ENCODE measurements around the gene BTAF1. TPM values are rescaled to one million over a fixed set of nuclear protein-coding genes. Genes with fewer than 3 reads are reported as not detected.

The BTAF1 gene
- total and polyA plus RNA-seq, 3 experiments from 2014 or later = 8.0 to 51.0 (median 48.5) TPM

GRCh38 chr10:91910467-91910866, 13.1 kb upstream of the BTAF1 start:
- peaks cover 19% of the 10 kb centered on the region for H3K4me1 ChIP-seq (ENCODE audit: insufficient read depth, low read length)
- ChIA-PET CTCF (interaction anchor here (5.3 kb wide), 1 partner anchor 152 kb away, joined by 71 read pairs; no protein-coding TSS in a partner anchor), POLR2A (no interaction called here)
- H3K27ac Mint-ChIP-seq = no peak overlapping the region
- no peaks in the 10 kb centered on the region for H3K9me3 ChIP-seq (ENCODE audit: low read length)
- H3K4me1 Mint-ChIP-seq = peaks cover 15 to 34% (median 32%) of the 10 kb centered on the region in 3 donors
- H3K4me3 ChIP-seq (ENCODE audit: low read length) = no peak overlapping the region
- H3K36me3 ChIP-seq (ENCODE audit: insufficient read depth, low read length) = no peaks in the 10 kb centered on the region
- H3K27me3 ChIP-seq (ENCODE audit: insufficient read depth, low read length, poor library complexity, severe bottlenecking) = peaks cover 3% of the 10 kb centered on the region
- H3K4me3 Mint-ChIP-seq = peak overlapping the region in 1 of 7 donors; percentile 72
- no peaks in the 10 kb centered on the region for H3K9me3 Mint-ChIP-seq
- DNase-seq = no peak
- peaks cover 0 to 14% (median 0%) of the 10 kb centered on the region in 3 donors for H3K36me3 Mint-ChIP-seq
- no peak overlapping the region for H3K27ac ChIP-seq (ENCODE audit: low read depth, low read length)
- peaks cover 0 to 17% of the 10 kb centered on the region in 2 donors for H3K27me3 Mint-ChIP-seq

DNA sequence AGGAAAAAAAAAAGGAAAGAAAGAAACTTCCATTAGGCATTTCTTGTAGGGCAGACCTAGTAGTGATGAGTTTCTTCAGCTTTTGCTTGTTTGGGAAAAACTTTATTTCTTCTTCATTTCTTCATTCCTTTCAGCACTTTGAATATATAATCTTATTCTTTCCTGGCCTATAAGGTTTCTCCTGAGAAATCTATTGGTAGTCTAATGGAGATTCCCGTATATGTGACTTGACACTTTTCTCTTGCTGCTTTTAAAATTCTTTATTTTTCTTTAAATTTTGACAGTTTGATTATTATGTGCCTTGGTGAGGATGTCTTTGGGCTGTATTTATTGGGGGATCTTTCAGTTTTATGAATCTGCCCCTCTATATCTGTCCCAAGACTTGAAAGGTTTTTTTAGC, 3.9 kb upstream of the BTAF1 start:
- ChIA-PET POLR2A (interaction anchor here (0.6 kb wide), 2 partner anchors 12 to 77 kb away, joined by 3 to 4 read pairs; no protein-coding TSS in a partner anchor), CTCF (interaction anchor here (0.9 to 5.1 kb wide), 2 partner anchors 12 to 21 kb away, joined by 3 to 34 read pairs; partner anchors contain the start of gene FGFBP3)
- no peaks in the 10 kb centered on the region for H3K9me3 ChIP-seq (ENCODE audit: low read length)
- no peak overlapping the region for H3K4me3 ChIP-seq (ENCODE audit: low read length)
- Mint-ChIP-seq H3K36me3 (peaks cover 0 to 8% (median 1%) of the 10 kb centered on the region in 3 donors), H3K27ac (no peak overlapping the region), H3K4me3 (no peak overlapping the region), H3K4me1 (peaks cover 12 to 16% (median 14%) of the 10 kb centered on the region in 3 donors), H3K9me3 (peaks cover 0 to 2% (median 2%) of the 10 kb centered on the region in 5 donors), H3K27me3 (peaks cover 10 to 36% of the 10 kb centered on the region in 2 donors)
- peaks cover 3% of the 10 kb centered on the region for H3K4me1 ChIP-seq (ENCODE audit: insufficient read depth, low read length)
- peaks cover 7% of the 10 kb centered on the region for H3K27me3 ChIP-seq (ENCODE audit: insufficient read depth, low read length, poor library complexity, severe bottlenecking)
- no peak for DNase-seq
- no peaks in the 10 kb centered on the region for H3K36me3 ChIP-seq (ENCODE audit: insufficient read depth, low read length)
- H3K27ac ChIP-seq (ENCODE audit: low read depth, low read length) = no peak overlapping the region

DNA sequence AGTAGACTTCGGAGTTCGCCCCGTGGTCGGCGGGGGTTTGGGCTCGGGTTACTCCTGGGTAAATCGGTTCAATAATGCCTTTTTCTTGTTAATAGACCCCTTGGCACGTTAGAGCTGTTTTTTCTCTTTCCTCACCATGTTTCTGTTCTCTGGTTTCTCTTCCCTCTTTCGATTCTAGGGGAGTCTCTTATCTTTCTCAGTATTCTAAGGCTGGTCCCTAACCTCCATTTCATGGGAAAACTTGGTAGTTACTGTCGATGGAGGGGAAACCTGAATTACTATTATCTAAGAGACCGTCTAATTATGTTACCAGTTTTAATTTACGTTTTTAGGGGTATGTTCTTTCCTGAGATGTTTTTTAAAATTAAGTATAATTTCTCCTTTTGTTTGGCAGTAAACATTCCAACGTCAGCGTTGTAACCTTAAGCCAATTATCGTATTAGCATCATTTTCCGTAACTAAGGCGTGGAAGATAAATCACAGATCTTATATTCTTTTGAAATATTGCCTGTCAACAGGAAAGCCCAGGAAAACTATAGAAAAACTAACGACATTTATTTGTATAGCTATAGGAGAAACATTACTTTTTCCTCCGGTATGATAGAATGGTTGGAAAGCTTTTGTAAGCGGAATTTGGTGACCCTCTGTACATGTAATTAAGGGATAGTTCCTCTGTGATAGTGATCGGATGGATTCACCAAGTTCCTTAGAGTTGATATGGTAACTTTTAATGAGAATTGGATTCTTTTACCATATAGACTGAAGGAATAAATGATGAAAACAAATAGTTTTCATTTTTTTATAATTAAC, 847 bp downstream of the BTAF1 start:
- Mint-ChIP-seq H3K4me3 (peak overlapping the region; percentile 88 to 98 (median 93)), H3K4me1 (peaks cover 45 to 57% (median 51%) of the 10 kb centered on the region in 3 donors), H3K27ac (peak overlapping the region; percentile 92 to 100 (median 98)), H3K27me3 (no peaks in the 10 kb centered on the region), H3K9me3 (no peaks in the 10 kb centered on the region), H3K36me3 (peaks cover 0 to 26% (median 9%) of the 10 kb centered on the region in 3 donors)
- no peak for DNase-seq
- H3K36me3 ChIP-seq (ENCODE audit: insufficient read depth, low read length) = no peaks in the 10 kb centered on the region
- peak overlapping the region; percentile 91 for H3K27ac ChIP-seq (ENCODE audit: low read depth, low read length)
- CTCF ChIA-PET = interaction anchor here (0.7 to 5.1 kb wide), 14 partner anchors 9 to 918 kb away, joined by 3 to 34 read pairs (median 4); partner anchors contain the start of genes FGFBP3 and TNKS2
- peak overlapping the region; percentile 96 for H3K4me3 ChIP-seq (ENCODE audit: low read length)
- POLR2A ChIA-PET = interaction anchor here (0.5 to 1.7 kb wide), 8 partner anchors 8 to 128 kb away, joined by 3 to 27 read pairs (median 6); partner anchors contain the start of gene TNKS2
- no peaks in the 10 kb centered on the region for H3K9me3 ChIP-seq (ENCODE audit: low read length)
- no peaks in the 10 kb centered on the region for H3K27me3 ChIP-seq (ENCODE audit: insufficient read depth, low read length, poor library complexity, severe bottlenecking)
- H3K4me1 ChIP-seq (ENCODE audit: insufficient read depth, low read length) = peaks cover 31% of the 10 kb centered on the region

- ChIA-PET POLR2A (no interaction called here), CTCF (interaction anchor here (1.4 kb wide), 1 partner anchor 16 kb away, joined by 4 read pairs; the partner anchor contains the start of gene FGFBP3)
- peak overlapping the region in 5 of 8 donors; percentile 78 to 100 (median 96) for H3K27ac Mint-ChIP-seq
- H3K4me3 Mint-ChIP-seq = peak overlapping the region; percentile 88 to 98 (median 93)
- peaks cover 45 to 58% (median 52%) of the 10 kb centered on the region in 3 donors for H3K4me1 Mint-ChIP-seq
- no peak for DNase-seq
- Histone ChIP-seq H3K36me3 (ENCODE audit: insufficient read depth, low read length) (no peaks in the 10 kb centered on the region), H3K9me3 (ENCODE audit: low read length) (no peaks in the 10 kb centered on the region), H3K4me1 (ENCODE audit: insufficient read depth, low read length) (peaks cover 31% of the 10 kb centered on the region), H3K4me3 (ENCODE audit: low read length) (no peak overlapping the region), H3K27me3 (ENCODE audit: insufficient read depth, low read length, poor library complexity, severe bottlenecking) (no peaks in the 10 kb centered on the region), H3K27ac (ENCODE audit: low read depth, low read length) (no peak overlapping the region)
- H3K27me3 Mint-ChIP-seq = no peaks in the 10 kb centered on the region
- H3K36me3 Mint-ChIP-seq = peaks cover 0 to 26% (median 9%) of the 10 kb centered on the region in 3 donors
- no peaks in the 10 kb centered on the region for H3K9me3 Mint-ChIP-seq
Observed at GRCh38 chr10:91925022-91925320, 1.4 kb downstream of the BTAF1 start.

DNA sequence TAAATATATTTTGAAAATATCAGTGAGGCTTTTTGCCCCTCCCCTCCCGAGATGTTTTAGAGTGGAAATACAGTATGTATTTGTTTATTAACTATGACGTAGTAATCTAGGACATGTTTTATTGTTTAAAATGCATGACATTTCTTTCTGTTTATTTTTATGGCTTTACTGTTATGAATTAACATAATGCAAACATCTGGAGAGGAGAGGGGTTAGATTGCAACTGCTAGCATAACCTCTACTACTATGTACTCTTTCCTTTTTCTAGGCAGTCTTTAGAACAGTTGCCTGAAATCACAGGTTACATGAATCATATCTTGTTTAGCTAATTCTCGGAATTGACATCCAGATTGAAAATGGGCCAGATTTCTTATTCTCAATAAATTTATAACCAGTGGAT, 7.4 kb downstream of the BTAF1 start:
- CTCF ChIA-PET = no interaction called here
- H3K27me3 Mint-ChIP-seq = no peaks in the 10 kb centered on the region
- peaks cover 25% of the 10 kb centered on the region for H3K4me1 ChIP-seq (ENCODE audit: insufficient read depth, low read length)
- H3K4me1 Mint-ChIP-seq = peaks cover 63 to 85% (median 82%) of the 10 kb centered on the region in 3 donors
- H3K36me3 Mint-ChIP-seq = peaks cover 0 to 44% (median 24%) of the 10 kb centered on the region in 3 donors
- no peak overlapping the region for H3K27ac Mint-ChIP-seq
- no peaks in the 10 kb centered on the region for H3K9me3 ChIP-seq (ENCODE audit: low read length)
- POLR2A ChIA-PET = no interaction called here
- no peaks in the 10 kb centered on the region for H3K36me3 ChIP-seq (ENCODE audit: insufficient read depth, low read length)
- DNase-seq = no peak
- no peak overlapping the region for H3K27ac ChIP-seq (ENCODE audit: low read depth, low read length)
- H3K4me3 ChIP-seq (ENCODE audit: low read length) = no peak overlapping the region
- no peaks in the 10 kb centered on the region for H3K27me3 ChIP-seq (ENCODE audit: insufficient read depth, low read length, poor library complexity, severe bottlenecking)
- H3K9me3 Mint-ChIP-seq = no peaks in the 10 kb centered on the region
- H3K4me3 Mint-ChIP-seq = no peak overlapping the region

GRCh38 chr10:91931526-91932190, 8.1 kb downstream of the BTAF1 start:
- DNase-seq = no peak
- H3K27me3 Mint-ChIP-seq = no peaks in the 10 kb centered on the region
- H3K36me3 Mint-ChIP-seq = peaks cover 0 to 46% (median 26%) of the 10 kb centered on the region in 3 donors
- peak overlapping the region in 1 of 7 donors; percentile 48 for H3K4me3 Mint-ChIP-seq
- Histone ChIP-seq H3K4me1 (ENCODE audit: insufficient read depth, low read length) (peaks cover 18% of the 10 kb centered on the region), H3K27me3 (ENCODE audit: insufficient read depth, low read length, poor library complexity, severe bottlenecking) (no peaks in the 10 kb centered on the region), H3K27ac (ENCODE audit: low read depth, low read length) (no peak overlapping the region), H3K36me3 (ENCODE audit: insufficient read depth, low read length) (no peaks in the 10 kb centered on the region), H3K4me3 (ENCODE audit: low read length) (no peak overlapping the region), H3K9me3 (ENCODE audit: low read length) (no peaks in the 10 kb centered on the region)
- ChIA-PET CTCF (no interaction called here), POLR2A (interaction anchor here (1.4 kb wide), 1 partner anchor 8 kb away, joined by 9 read pairs; the partner anchor contains the start of gene BTAF1)
- no peaks in the 10 kb centered on the region for H3K9me3 Mint-ChIP-seq
- peak overlapping the region in 4 of 8 donors; percentile 13 to 77 (median 62) for H3K27ac Mint-ChIP-seq
- H3K4me1 Mint-ChIP-seq = peaks cover 56 to 85% (median 80%) of the 10 kb centered on the region in 3 donors

DNA sequence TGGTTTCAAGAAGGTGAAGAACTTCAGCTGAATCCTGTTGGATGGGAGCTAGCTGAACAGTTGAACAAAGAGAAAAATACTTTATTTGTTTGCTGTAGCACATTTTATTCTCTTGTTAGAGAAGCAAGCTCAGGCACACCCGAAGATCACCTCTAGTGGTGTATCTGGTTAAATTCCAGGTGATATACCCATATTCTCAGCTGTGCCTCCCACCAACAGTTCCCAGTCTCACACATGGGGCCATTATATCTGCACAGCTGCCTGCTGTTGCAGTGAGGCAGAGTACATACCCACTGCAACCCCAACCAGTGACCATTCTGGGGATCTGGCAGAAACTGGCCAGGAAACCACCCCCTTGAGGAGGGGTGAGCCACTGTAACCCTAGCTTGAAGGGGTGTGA, 9.2 kb downstream of the BTAF1 start:
- POLR2A ChIA-PET = interaction anchor here (1.4 kb wide), 1 partner anchor 9 kb away, joined by 9 read pairs; the partner anchor contains the start of gene BTAF1
- peak overlapping the region in 2 of 8 donors; percentile 1 to 82 for H3K27ac Mint-ChIP-seq

More for the DNA sequence above, 9.2 kb downstream of the BTAF1 start:
- no peak for DNase-seq
- Mint-ChIP-seq H3K27me3 (no peaks in the 10 kb centered on the region), H3K4me3 (no peak overlapping the region), H3K36me3 (peaks cover 0 to 49% (median 26%) of the 10 kb centered on the region in 3 donors), H3K9me3 (no peaks in the 10 kb centered on the region), H3K4me1 (peaks cover 51 to 82% (median 78%) of the 10 kb centered on the region in 3 donors)
- Histone ChIP-seq H3K27ac (ENCODE audit: low read depth, low read length) (no peak overlapping the region), H3K9me3 (ENCODE audit: low read length) (no peaks in the 10 kb centered on the region), H3K4me1 (ENCODE audit: insufficient read depth, low read length) (peaks cover 18% of the 10 kb centered on the region), H3K27me3 (ENCODE audit: insufficient read depth, low read length, poor library complexity, severe bottlenecking) (no peaks in the 10 kb centered on the region), H3K36me3 (ENCODE audit: insufficient read depth, low read length) (no peaks in the 10 kb centered on the region), H3K4me3 (ENCODE audit: low read length) (no peak overlapping the region)
- CTCF ChIA-PET = no interaction called here

Measured in CD8-positive, alpha-beta memory T cell (primary cell).